SH-SY5Y (cell line): ENCODE measurements around the gene PHC2.

ENCODE experiments used
- GATA2 ChIP-seq: IDR thresholded peaks from 2 replicates; pipeline ENCODE4 v1.6.1; 2011; ENCODE audit warnings: mild to moderate bottlenecking, low read depth, low read length
- GATA3 ChIP-seq: IDR thresholded peaks from 2 replicates; pipeline ENCODE4 v1.6.1; 2011; ENCODE audit warnings: low read depth, mild to moderate bottlenecking, low read length, moderate library complexity

- TF ChIP-seq GATA2 (no peak), GATA3 (no peak)
Measured at GRCh38 chr1:33332881-33333280, 98.0 kb downstream of the PHC2 start.
